ENCODE data around the gene MRPL30. TPM values are rescaled to one million over a fixed set of nuclear protein-coding genes. Genes with fewer than 3 reads are reported as not detected.
A peak's percentile ranks its signal among the peaks of the same experiment; 100 is the strongest.

Gene MRPL30
- total and polyA plus RNA-seq, 12 donors, result 19.0 to 43.2 (median 34.6) TPM

DNA sequence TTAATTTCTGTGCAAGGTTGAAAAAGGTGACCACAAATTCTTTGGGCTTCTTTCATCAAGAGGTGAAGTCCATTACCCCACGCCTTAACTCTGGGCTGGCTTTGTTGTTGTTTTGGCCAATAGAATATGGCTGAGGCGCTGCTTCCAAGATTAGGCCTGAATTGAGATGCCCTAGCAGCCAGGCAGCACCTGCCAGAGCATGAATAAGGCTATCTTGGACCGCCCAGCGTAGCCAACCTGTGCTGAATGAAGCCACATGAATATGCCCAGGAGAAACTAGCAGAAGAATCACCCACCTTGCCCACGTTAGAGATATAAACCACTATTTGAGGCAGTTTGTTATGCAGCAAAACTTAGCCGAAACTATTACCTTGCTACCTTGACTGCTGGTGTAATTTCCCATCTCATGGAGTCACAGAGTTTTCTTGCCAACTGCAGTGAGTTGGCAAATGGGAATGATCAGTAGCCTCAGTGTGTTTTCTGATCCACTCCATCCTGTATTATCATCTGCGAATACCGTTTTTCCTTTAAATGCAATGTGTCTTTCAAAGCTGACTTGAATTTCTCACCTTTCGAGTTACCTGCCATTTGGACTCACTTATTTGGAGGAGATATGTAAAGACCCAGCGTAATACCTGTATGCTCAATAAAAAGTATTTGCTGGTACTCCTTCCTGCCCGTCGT, 26.9 kb upstream of the MRPL30 start:
- intact Hi-C loops (cut with DNase I), result loop anchor here in 2 of 10 donors (2.0 kb wide), 2 partner anchors 13 to 27 kb away; partner anchors contain the start of genes C2orf15 (in 1 of the 2), MITD1 (in 1 of the 2) and MRPL30 (in 1 of the 2)
- no peaks in the 10 kb centered on the region for H3K27me3 ChIP-seq
- ATAC-seq (peak in 3 of 8 donors; percentile 4 to 23 (median 15)), DNase-seq (no peak)
- peaks cover 0 to 28% (median 22%) of the 10 kb centered on the region in 9 donors for H3K4me1 ChIP-seq
- 45 to 46% methylated on average over 12 of the region's 12 CpGs for WGBS, 2 donors
- peak overlapping the region; percentile 64 to 85 (median 70) for H3K4me3 ChIP-seq
- H3K36me3 ChIP-seq, result peaks cover 0 to 30% (median under 1%) of the 10 kb centered on the region in 9 donors
- TF ChIP-seq, protein P1, sequence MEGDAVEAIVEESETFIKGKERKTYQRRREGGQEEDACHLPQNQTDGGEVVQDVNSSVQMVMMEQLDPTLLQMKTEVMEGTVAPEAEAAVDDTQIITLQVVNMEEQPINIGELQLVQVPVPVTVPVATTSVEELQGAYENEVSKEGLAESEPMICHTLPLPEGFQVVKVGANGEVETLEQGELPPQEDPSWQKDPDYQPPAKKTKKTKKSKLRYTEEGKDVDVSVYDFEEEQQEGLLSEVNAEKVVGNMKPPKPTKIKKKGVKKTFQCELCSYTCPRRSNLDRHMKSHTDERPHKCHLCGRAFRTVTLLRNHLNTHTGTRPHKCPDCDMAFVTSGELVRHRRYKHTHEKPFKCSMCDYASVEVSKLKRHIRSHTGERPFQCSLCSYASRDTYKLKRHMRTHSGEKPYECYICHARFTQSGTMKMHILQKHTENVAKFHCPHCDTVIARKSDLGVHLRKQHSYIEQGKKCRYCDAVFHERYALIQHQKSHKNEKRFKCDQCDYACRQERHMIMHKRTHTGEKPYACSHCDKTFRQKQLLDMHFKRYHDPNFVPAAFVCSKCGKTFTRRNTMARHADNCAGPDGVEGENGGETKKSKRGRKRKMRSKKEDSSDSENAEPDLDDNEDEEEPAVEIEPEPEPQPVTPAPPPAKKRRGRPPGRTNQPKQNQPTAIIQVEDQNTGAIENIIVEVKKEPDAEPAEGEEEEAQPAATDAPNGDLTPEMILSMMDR (IDR thresholded peaks at IDR 0.05), result no peak
- H3K9me3 ChIP-seq, result no peaks in the 10 kb centered on the region
- H3K27ac ChIP-seq, result peak overlapping the region; percentile 45 to 93 (median 88)

DNA sequence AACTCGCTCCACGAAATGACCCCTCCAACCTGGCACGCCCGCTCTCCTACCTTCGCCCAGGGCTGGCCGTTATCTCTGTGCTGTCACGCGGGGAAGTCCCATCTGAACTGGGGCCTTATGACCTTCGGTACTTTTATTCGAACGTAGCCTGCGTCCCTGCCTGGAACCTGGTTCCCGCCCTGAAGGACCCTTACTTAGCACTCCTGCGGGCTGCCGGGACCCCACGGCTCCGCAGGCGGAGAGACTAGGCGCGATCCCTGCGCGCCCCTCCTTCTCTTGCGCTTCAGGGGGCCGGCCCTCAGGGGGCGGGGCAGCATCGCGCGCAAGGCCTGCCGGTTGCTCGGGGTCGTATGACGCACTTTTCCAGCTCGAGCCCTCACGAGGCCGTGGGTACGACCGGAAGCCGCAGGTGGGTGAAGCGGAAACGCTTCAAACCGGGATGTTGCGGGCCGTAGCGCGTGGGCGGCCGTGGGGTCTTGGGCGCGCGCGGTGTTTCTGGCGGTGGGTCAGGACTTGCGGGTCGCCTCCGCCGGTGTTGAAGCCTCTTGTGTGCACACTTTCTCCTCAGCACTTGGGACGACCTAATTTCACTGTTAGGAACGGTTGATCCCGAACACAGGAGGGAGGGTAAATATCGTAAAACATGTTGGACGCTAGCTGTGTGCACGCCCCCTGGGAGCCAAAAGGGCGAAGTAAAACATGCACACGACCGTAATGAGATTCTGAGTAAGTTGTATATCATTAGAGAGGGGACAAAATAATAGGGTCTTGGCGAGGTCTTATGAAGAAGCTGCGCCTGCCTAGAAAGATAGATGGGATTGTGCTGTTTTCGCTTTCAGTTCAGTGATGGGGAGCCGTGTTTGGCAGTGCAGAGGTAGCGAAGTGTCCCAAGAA, 26.1 kb upstream of the MRPL30 start, which contains the start of the genes LIPT1 and TSGA10:
LIPT1 (plus strand) TSS at position 325 of the 894 bp plus-strand sequence. CDS start 6,991 bp downstream, outside the sequence.
TSGA10 (minus strand) TSS at position 300 of the 894 bp plus-strand sequence. CDS start 45,503 bp downstream, outside the sequence.
- Histone ChIP-seq H3K4me1 (peaks cover 0 to 28% (median 22%) of the 10 kb centered on the region in 9 donors), H3K27ac (peak within 1 kb of the TSS; percentile 45 to 93 (median 88)), H3K36me3 (peaks cover 0 to 38% (median 7%) of the 10 kb centered on the region in 9 donors), H3K9me3 (no peaks in the 10 kb centered on the region), H3K27me3 (no peaks in the 10 kb centered on the region), H3K4me3 (peak within 1 kb of the TSS; percentile 64 to 85 (median 70))
- intact Hi-C loops (cut with DNase I), result loop anchor here in 2 of 10 donors (2.0 kb wide), 2 partner anchors 14 to 26 kb away; partner anchors contain the start of genes C2orf15 (in 1 of the 2), MITD1 (in 1 of the 2) and MRPL30 (in 1 of the 2)
- 0% methylated on average over 70 of the region's 70 CpGs for WGBS, 2 donors
- DNase-seq, result peak; percentile 90 to 93
- peak; percentile 98 to 100 (median 99) for ATAC-seq
- TF ChIP-seq, protein P1 (IDR thresholded peaks at IDR 0.05), result peak in 2 of 9 donors; percentile 10 to 17

DNA sequence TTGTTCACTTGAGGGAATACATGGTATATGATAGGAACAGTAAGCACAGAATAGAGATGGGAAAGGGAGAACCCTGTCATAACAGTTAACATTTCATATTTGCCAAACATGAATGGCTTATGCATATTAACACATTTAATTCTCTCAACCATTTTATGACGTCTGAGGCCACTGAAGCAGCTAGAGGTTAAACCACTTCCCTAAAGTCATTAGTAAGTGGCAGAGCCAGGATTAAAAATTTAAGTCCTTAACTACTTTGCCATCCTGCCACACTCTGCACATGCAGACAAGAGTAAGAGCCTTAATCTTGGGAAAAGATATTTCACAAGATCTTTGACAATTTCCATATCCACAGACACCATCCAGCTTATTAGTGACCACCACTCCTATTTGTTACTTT, 24.1 kb upstream of the MRPL30 start:
- peaks cover 0 to 54% (median 13%) of the 10 kb centered on the region in 9 donors for H3K36me3 ChIP-seq
- H3K27me3 ChIP-seq, result no peaks in the 10 kb centered on the region
- intact Hi-C loops (cut with DNase I), result no loop called here
- H3K27ac ChIP-seq, result no peak overlapping the region
- H3K9me3 ChIP-seq, result no peaks in the 10 kb centered on the region
- TF ChIP-seq, protein P1 (IDR thresholded peaks at IDR 0.05), result no peak
- H3K4me1 ChIP-seq, result peaks cover 0 to 28% (median 22%) of the 10 kb centered on the region in 9 donors
- ATAC-seq, result no peak
- no peak overlapping the region for H3K4me3 ChIP-seq
- no peak for DNase-seq
- 71 to 77% methylated on average over 1 of the region's 1 CpG for WGBS, 2 donors

DNA sequence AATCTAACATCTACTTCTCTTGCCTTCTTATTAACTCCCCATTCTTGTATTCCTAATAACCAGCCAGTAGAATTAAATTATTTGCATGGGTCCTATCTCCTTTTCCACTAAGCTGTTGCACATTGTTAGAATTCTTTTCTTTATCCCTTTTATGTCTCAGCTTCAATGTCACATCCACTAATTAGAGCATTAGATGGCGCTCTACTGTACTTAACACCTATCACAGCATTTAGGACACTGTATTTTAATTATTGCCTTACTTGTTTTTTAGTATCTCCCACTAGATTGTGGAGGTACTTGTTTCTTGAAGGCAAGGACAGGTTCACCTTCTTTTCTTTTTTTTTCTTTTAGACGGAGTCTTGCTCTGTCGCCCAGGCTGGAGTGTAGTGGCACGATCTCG, 22.4 kb upstream of the MRPL30 start:
- WGBS, 2 donors, result 93% methylated on average over 5 of the region's 5 CpGs
- no peak overlapping the region for H3K4me3 ChIP-seq
- H3K27me3 ChIP-seq, result no peaks in the 10 kb centered on the region
- H3K27ac ChIP-seq, result no peak overlapping the region
- ATAC-seq, result no peak
- TF ChIP-seq, protein P1 (IDR thresholded peaks at IDR 0.05), result no peak
- intact Hi-C loops (cut with DNase I), result loop anchor here in 1 of 10 donors (2.0 kb wide), 1 partner anchor 22 kb away; the partner anchor contains the start of genes MITD1 and MRPL30
- H3K9me3 ChIP-seq, result no peaks in the 10 kb centered on the region
- DNase-seq, result no peak
- peaks cover 0 to 24% (median 17%) of the 10 kb centered on the region in 9 donors for H3K4me1 ChIP-seq
- peaks cover 0 to 71% (median 13%) of the 10 kb centered on the region in 9 donors for H3K36me3 ChIP-seq

All from heart right ventricle (tissue), 16 donors.